GM20000 (cell line): ENCODE measurements around the gene ISOC2.
"Not testable (repeated sequence)": the region's sequence is repeated elsewhere in the genome, so short reads cannot be mapped to it uniquely, and the experiment has no call there.

Source experiments
- DNase-seq: peaks from one replicate; pipeline ENCODE4 v3.0.0; 2012; ENCODE audit warnings: low spot score
- TF ChIP-seq, protein P1 (sequence below): IDR thresholded peaks from 2 replicates; pipeline ENCODE4 v1.5.1; 2012; ENCODE audit warnings: mild to moderate bottlenecking, control low read depth; ENCODE audit errors: extremely low read depth, missing control alignments

Gene ISOC2

DNA sequence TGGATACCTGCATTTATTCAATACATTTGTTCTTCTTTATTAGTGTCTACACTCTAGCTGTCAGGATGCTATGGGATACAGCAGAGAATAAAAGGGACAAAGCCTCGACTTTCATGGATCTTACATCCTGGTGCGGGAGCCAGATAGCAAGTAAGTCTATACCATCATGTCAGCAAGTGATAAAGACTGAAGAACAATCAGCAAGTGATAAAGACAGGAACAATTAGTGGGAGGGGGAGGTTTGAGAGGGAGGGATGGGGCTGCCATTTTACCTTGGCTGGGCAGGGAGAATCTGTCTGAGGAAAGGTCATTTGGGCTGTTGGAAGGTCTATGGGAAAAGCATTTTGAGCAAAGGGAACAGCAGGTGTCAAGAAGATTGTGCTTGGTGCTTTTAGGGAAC, 51.3 kb downstream of the ISOC2 start:
- TF ChIP-seq, protein P1, sequence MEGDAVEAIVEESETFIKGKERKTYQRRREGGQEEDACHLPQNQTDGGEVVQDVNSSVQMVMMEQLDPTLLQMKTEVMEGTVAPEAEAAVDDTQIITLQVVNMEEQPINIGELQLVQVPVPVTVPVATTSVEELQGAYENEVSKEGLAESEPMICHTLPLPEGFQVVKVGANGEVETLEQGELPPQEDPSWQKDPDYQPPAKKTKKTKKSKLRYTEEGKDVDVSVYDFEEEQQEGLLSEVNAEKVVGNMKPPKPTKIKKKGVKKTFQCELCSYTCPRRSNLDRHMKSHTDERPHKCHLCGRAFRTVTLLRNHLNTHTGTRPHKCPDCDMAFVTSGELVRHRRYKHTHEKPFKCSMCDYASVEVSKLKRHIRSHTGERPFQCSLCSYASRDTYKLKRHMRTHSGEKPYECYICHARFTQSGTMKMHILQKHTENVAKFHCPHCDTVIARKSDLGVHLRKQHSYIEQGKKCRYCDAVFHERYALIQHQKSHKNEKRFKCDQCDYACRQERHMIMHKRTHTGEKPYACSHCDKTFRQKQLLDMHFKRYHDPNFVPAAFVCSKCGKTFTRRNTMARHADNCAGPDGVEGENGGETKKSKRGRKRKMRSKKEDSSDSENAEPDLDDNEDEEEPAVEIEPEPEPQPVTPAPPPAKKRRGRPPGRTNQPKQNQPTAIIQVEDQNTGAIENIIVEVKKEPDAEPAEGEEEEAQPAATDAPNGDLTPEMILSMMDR: no peak
- no peak for DNase-seq

DNA sequence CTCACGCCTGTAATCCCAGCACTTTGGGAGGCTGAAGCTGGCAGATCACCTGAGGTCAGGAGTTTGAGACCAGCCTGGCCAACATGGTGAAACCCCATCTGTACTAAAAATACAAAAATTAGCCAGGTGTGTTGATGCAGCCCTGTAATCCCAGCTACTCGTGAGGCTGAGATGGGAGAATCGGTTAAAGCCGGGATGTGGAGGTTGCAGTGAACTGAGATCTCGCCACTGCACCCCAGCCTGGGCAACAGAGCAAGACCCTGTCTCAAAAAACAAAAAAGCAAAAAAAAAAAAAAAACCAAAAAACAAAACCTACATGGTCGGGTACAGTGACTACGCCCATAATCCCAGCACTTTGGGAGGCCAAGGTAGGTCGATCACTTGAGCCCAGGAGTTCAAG, 52.3 kb downstream of the ISOC2 start:
- DNase-seq: not testable (repeated sequence)

DNA sequence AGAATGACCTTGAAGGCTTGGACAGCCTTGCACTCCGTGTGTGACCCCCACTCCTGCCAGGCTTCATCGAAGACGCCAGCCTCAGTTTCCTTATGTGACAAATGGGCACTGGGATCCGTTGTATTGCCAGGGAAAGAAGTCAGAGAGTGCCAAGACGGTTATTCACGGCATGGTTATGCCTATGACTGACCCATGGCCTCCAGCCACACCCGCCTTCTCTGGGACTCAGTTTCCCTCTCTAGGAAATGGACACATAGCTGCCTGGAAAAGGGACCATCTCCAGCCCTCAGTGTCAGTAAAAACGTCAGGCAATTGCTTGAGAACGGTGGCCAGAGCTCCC, 52.9 kb downstream of the ISOC2 start:
- TF ChIP-seq, protein P1: no peak
- DNase-seq: no peak

DNA sequence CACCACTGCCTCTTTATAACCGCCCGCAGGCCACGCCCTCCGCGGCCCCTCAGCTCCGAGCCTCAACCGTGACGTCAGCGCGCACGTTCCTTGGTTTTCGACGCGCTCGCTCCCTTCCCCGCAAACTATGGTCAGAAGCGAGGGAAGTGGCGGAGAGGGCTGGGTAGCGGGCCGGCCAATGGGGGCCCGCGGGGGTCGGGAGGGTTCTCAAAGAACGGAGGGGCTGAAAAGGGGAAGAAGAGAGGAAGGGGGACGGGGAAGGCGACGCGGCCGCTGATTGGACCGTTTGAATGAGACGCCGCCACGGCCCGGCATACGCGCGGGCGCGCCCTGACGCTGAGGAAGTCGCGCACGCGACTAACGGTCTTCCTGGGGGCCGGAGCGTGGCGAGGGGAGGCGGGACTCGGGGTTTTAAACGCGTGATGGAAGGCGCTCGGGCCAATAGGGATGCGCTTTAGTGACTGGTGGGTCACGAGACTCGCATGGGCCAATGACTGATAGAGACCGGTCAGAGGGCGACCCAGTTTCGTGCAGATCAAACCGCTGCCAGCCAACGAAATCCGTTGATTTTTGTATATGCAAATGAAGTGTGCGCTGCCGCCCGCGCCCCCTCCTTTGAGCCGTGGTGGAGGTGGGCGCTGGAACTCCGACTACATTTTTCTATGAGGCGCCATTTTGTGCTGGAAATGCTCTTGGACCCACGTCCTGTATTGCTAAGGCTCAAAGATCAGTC, 53.5 kb downstream of the ISOC2 start:
- TF ChIP-seq, protein P1: no peak
- DNase-seq: peak; percentile 99

DNA sequence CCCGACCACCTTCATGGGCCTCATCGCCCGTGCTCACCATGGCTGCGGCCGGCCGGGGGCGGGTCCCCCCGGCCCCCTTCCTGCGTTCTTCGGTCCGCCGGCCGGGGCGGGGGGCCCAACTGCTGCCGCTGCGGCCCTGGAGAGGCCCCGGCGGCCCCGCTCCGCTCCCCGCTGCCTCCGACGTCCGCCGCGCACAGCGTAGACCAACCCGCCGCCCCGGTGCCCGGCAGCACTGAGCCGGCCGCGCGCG, 54.0 kb downstream of the ISOC2 start, which contains the start of gene UBE2S:
UBE2S (minus strand) TSS at position 239 of the 250 bp plus-strand sequence; CDS start at position 40, 199 bp downstream.
- not testable (repeated sequence) for DNase-seq

- DNase-seq: peak; percentile 66
- TF ChIP-seq, protein P1: no peak
Measured at GRCh38 chr19:55406826-55407549, 54.5 kb downstream of the ISOC2 start.

DNA sequence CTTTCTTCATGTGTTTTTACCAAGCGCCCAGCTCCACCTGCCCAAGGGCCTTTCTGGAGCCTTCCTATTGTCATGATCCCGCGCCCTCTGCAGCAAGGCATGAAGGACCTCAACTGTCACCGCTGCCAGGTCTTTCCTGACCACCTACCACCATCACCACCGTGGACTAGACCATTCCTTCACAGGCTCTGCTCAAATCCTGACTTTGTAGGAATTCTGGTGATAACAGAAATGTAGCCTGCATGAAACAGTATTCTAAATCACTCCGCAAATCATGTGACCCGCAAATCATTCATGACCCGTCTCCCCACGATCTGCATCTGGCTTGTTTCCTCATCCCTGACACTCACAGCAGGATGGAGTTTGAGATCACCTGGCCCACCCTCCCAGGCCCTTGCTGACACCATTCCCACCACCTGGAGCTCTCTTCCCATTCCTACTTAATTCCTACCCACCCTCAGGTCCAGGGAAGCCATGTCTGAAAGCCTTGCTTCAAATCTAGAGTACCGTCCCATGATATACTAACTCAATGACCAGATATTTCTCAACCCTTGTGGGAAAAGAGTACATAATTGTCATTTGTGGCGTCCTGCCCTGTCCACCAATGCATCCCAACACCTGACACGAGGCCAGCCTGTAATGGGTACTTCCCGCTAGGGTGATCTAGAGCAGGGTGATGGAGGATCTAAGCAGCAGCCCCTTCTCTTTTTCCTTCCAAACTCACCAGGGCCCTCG, 55.2 kb downstream of the ISOC2 start:
- TF ChIP-seq, protein P1: no peak
- no peak for DNase-seq

DNA sequence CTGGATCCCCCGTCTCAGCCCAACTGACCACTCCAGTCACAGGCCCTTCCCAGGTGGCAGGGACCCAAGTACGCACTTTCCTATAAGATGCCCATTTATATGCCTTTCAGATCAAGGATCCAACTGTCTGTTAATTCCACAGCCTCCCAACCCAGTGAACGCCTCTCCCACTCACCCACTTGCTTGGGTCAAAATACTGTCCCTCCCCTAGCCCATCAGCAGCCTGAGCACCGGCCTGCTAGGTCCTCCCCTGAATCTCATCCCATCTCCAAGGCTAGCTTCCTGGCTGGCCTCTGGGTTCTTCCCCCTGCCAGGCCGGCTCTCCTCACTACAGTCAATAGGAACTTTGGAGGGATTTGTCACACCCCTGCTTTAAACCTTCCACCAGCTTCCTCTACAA, 55.8 kb downstream of the ISOC2 start:
- no peak for DNase-seq
- TF ChIP-seq, protein P1: no peak
